GM18867 (cell line): ENCODE measurements around the gene MGAT4B.

Source experiments
- ATAC-seq: cut with Tn5 transposase; IDR thresholded peaks from one replicate; pipeline ENCODE4 v1.9.1; 2021; ENCODE audit warnings: mild to moderate bottlenecking, moderate library complexity; ENCODE audit not compliant: unreplicated experiment

Gene MGAT4B

DNA sequence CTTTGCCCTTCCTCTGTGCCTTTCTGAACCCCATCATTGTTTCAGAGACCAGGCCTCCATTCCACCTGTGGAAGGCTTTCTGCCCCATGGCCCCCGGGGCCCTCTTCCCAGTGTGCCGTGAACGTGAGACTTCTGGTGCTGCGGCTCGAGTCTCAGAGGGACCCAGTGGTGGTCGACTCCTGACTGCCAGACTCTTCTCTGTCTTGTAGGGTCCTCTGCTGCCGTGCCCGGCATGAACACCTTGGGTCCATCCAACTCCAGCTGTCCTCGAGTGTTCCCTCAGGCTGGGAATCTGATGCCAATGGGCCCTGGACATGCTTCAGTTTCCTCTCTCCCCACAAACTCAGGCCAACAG lies 33.0 kb downstream of the MGAT4B start:
- no peak for ATAC-seq

DNA sequence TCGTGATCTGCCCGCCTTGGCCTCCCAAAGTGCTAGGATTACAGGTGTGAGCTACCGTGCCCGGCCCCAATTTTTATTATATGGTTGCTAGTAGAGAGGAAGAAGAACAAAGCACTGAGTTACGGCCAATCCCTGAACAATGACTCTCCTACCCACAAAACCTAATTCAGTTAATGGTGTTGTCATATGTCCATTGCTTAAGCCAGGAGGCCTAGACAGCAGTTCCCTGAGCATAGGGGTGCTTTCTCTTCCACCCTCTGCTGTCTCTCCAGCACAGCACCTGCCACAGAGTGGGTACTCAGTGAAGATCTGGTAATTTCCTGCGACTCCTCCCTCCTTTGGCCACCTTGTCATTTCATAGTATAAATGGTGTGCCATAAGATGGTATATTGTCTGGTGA lies 34.3 kb downstream of the MGAT4B start:
- no peak for ATAC-seq

GRCh38 chr5:179771311-179771895 lies 35.3 kb downstream of the MGAT4B start:
- ATAC-seq, result no peak

GRCh38 chr5:179769796-179770195 lies 36.9 kb downstream of the MGAT4B start:
- no peak for ATAC-seq

- no peak for ATAC-seq
These were observed 37.4 kb downstream of the MGAT4B start for GRCh38 chr5:179769271-179769670.

DNA sequence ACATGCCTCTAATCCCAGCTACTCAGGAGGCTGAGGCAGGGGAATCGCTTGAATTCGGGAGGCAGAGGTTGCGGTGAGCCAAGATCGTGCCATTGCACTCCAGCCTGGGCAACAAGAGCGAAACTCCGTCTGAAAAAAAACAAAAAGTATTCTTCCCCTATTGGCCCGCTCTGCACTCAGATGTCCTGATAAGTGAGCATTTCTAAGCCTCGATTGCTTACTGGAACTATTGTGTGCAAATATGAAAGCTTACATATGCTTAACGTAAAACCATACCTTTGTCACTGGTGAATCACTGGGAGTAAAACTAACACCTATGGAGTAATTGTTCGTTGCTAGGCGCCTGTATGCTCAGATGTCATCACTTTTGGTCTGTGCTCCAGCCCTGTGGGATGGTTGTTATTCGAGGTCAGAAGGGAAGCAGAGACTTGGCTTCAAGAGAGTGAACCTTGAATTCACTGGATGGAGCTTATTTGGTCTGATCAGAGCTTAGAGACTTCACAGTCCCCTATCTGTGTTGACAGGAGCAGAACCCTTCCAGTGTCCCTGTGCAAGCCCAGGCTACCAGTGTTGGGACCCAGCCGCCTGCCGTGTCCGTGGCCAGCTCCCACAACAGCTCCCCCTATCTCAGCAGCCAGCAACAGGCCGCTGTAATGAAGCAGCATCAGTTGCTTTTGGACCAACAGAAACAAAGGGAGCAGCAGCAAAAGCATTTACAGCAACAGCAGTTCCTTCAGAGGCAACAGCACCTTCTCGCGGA lies 38.2 kb downstream of the MGAT4B start:
- ATAC-seq, result no peak

DNA sequence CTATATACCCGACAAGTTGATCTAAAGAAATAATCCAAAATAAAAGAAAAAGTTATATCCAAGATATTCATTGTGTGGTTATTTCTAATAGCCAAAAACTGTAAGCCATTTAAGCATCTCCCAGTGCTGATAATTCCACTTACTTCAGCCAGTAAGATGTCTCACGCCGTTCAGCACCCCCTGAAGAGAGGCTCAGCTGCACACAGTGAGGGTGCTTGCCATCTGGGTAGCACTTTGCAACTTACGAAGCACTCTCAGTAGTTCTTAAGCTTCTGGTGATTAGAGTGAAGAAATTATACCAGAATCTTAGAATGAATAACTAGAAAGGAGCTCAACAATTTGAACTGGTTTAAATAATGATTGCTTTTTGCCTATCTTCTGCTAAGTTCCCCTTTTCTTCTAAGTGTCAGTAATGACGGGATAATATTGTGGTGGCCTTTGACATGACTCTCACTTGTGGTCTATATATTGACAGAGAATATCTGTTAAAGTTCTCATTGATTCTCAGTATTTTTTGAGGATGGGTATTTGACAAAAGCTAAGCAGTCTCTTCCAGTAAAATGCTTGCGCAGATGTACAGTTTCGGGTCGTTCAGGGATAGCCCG lies 39.1 kb downstream of the MGAT4B start:
- ATAC-seq, result no peak

DNA sequence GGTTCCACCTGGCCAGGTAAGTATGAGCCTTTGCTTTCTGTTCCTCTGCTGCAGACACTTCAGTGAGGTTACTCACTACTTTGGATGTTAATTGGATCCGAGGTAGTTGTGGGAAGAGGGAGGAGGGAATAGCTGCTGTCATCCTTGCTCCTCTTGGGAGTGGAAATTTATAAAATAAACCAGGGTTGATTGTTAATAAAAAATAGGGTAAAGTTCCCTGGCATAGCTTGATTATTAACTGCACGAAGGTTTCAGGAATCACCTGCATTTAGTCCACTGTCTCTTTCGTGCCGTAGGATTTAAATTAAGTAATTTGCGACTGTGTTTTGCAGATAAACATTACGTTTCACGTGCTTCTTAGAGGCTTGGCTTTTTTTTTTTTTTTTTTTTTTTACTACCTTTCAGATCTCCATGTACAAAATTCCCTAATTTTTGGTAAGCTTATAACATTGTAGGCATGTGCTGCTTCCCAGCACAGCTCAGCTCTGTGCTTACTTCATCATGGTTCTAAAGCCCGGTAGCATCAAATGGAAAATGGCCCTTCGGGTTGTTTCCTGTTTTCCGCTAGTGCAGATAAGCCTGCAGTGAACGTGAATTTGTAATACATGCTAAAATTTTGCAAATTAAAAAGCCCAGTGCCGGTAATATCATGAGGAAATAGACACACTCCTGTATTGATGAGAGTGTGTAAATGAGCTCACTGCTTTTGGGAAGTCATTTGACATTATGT lies 39.8 kb downstream of the MGAT4B start:
- no peak for ATAC-seq

- no peak for ATAC-seq
These were observed 40.5 kb downstream of the MGAT4B start for GRCh38 chr5:179766021-179766725.

DNA sequence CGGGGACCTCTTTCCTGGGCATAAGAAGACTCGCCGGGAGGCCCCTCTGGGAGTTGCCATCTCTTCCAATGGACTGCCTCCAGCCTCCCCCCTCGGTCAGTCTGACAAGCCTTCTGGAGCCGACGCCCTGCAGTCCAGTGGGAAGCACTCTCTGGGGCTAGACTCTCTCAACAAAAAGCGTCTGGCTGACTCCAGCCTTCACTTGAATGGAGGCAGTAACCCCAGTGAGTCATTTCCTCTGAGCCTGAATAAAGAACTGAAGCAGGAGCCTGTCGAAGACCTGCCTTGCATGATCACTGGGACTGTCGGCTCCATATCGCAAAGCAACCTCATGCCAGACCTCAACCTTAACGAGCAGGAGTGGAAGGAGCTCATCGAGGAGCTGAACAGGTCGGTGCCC lies 41.3 kb downstream of the MGAT4B start:
- ATAC-seq, result no peak

DNA sequence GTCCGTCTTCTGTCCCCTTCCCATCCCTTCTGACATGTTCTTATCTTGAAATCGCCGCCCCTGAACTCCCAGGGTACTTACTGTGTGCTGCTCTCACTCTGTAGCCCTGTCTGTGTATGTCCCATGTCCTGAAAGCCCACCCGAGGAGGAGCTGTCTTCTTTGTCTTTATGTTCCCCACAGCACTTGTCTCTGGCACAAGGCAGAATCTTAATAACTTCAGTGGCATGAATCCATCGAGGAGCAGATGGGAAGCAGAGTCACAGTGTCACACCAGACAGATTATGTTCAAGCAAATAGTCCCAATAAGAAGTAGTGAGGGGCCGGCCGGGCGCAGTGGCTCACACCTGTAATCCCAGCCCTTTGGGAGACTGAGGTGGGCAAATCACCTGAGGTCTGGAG lies 42.6 kb downstream of the MGAT4B start:
- ATAC-seq, result no peak

GRCh38 chr5:179763215-179763945 lies 43.3 kb downstream of the MGAT4B start:
- peak; percentile 63 for ATAC-seq

DNA sequence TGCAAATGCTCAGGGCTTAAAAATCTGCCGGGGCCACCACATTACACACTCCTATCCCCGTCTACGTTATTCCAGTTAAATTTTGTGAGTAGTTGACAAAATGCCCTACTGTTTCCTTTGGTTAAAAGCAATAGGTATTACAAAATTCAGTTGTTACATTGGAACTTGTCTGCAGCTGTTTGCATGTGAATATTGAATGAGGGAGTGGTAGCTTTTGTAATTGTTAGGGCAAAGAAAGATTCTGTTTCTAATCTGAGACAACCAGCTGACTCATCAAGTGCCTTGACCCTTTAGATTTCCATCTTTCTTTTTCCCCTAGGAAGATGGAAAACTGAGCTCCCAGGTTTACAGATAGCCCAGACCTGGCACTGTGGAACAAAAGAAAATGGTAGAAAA lies 43.9 kb downstream of the MGAT4B start:
- ATAC-seq, result no peak

DNA sequence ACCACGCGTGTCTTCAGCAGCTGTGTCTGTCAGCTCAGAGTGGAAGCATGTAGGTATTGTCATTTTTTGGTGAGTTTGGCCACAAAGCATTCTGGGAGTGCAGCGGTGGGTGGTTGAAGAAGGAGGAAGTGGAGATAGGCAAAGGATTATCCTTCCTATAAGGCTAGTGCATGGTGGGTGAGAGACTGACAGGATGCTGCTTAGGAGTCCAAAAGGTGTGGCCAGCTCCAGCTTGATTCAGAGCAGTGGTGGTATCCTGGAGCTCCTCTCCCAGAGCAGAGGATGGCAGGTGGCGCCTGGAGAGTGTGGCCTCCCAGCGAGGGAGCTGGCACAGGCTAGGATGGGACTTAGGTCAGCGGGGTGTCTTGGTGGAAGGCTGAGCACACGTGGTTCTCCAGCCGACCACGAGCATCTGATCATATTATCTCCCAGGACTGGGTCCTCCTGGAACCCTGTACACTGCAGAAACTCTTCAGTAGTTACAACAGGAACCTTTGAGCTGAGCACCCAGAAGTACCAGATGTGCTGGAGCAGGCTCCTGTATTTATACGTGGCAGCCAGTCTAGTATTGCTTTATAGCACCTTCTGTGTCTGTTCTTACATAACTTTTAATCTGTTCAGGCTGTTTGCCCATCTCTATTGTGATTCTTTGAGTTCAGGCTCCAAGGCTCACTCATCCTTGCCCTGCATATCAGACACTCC lies 44.4 kb downstream of the MGAT4B start:
- ATAC-seq, result no peak

- ATAC-seq, result peak; percentile 37
These were observed 46.8 kb downstream of the MGAT4B start for GRCh38 chr5:179759581-179760551.

DNA sequence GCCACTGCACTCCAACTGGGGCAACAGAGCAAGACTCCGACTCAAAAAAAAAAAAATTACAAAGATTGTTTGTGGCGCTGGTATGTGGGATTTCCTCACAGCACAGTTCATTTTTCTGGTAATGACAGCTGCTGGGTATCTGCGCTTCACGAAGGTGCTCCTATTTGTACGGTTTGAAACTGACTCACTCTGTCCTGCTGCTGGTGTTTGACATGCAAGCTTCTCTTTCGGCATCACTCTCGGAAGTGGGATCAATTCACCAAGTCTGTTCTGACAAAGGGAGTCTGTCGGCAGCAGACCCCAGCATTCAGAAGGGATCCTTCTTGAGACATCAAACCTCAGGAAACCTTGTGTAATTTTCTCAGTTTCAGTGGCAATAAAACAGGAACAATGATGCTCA lies 47.7 kb downstream of the MGAT4B start:
- no peak for ATAC-seq

GRCh38 chr5:179755022-179755421 lies 51.6 kb downstream of the MGAT4B start:
- no peak for ATAC-seq

GRCh38 chr5:179753971-179754370 lies 52.7 kb downstream of the MGAT4B start:
- no peak for ATAC-seq
